HG03108 (cell line): ENCODE data around the gene ARL11.

ENCODE experiments used
- ATAC-seq: cut with Tn5 transposase; IDR thresholded peaks from one replicate; pipeline ENCODE4 v1.9.1; 2021; ENCODE audit warnings: moderate library complexity; ENCODE audit not compliant: unreplicated experiment

Gene ARL11

DNA sequence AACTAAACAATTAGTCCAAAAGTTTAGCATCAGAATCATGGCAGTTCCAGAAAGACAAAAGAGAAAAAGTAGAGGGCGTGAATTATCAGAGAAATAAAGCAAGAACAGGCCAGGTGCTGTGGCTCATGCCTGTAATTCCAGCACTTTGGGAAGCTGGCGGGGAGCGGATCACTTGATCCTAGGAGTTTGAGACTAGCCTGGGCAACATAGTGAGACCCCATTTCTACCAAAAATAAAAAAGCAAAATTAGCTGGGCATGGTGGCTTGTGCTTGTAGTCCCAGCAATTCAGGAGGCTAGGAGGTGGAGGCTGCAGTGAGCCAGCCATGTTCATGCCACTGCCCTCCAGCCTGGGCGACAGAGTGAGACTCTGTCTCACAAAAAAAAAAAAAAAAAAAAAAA, 18.4 kb downstream of the ARL11 start:
- no peak for ATAC-seq

GRCh38 chr13:49649244-49649962, 21.1 kb downstream of the ARL11 start:
- no peak for ATAC-seq

GRCh38 chr13:49649963-49650312, 21.6 kb downstream of the ARL11 start:
- no peak for ATAC-seq

- ATAC-seq: no peak
Observed at GRCh38 chr13:49651570-49652354, 23.5 kb downstream of the ARL11 start.

DNA sequence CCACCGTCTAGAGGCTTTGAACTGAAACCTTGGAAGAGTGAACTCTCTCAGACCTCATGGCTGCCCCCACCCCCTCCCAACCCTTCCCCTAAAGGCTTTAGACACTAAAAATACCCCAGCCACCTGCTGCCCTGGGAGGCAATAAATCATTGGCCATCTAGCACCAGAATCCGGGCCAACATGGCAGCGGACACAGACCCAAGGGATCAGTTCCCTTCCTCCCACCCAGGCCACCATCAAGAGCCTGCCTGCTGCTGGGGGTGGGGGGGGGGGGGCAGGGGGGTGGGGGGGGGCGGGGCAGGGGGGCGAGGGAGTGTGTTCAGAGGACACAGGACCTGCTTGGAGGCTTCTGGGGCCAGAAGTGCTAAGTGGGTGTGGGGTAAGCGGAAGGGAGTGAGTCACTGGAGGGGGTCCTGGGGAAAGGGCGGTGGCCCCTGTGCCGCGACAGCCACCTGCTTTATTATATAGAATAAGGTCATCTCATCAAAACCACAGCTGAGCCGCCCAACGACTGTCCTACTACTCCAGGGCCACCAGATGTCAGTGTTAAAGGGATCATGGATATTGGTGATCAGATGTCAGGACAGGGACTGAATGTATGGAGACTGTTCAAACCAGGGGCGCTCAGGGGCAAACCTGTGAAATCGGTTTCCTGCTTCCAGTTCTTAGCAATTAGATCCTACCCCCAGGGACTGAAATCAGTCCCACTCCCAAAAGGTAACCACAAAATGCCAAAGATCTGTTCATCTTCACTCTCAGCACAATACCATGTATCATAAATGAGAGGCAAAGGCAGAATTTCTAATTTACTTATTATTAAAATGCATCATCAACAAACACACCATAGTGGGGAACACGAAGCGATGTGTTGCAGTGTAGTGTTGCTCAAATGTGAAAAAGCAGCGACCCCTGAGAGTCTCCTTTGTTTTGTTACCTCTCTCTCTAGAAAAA, 24.3 kb downstream of the ARL11 start:
- no peak for ATAC-seq

DNA sequence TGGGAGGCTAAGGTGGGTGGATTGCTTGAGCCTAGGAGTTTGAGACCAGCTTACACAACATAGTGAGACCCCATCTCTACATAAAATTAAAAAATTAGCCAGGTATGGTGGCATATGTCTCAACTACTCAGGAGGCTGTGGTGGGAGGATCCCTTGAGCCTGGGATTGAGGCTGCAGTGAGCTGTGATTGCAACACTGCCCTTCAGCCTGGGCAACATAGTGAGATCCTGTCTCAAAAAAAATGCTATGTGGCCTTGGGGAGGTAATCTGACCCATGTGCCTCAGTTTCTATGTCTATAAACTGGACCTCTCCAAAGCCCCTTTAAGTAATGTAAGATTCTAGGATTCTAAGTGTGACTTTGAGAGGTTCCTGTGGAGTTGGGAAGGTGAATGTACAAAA, 25.2 kb downstream of the ARL11 start:
- no peak for ATAC-seq

- ATAC-seq: no peak
Observed at GRCh38 chr13:49654011-49654410, 25.7 kb downstream of the ARL11 start.

GRCh38 chr13:49655906-49656305, 27.6 kb downstream of the ARL11 start:
- no peak for ATAC-seq

GRCh38 chr13:49657241-49657641, 28.9 kb downstream of the ARL11 start:
- no peak for ATAC-seq

DNA sequence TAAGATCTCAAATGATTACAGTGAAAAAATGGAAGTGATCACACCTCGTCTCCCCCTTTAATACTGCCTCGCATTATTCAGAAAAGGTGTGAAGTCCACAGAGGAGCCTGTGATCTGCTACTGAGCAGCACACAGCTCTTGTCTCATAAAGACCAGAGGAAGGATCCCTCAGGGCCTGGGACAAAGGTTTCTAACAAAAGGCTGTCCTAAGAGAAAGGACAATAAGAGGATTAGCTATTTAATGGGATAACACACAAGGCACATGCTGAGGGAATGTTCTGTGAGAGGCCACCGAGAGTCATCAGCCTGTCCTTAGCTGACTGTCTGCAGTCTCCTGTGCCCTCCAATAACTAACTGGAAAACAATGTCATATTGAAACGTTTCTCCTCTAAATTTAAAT, 36.3 kb downstream of the ARL11 start:
- no peak for ATAC-seq

DNA sequence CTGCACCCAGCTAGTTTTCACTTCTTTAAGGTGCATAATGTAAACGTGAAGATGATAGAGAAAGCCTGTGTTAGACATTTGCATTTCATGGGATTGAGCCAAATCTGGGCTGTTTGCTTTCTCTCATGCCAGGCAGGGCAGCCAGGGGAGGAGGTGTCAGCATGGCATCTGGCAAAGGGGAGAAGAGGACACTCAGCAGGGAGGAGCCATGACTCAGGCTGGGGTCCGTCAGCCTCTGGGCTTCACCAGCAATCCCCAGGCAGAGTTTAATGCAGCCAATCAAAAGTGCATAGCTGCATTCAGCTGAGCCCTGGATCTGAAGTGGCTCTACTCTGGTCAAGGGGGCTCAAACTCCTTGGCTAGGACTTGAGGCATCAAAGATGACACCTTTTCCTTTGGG, 39.5 kb downstream of the ARL11 start:
- ATAC-seq: no peak

DNA sequence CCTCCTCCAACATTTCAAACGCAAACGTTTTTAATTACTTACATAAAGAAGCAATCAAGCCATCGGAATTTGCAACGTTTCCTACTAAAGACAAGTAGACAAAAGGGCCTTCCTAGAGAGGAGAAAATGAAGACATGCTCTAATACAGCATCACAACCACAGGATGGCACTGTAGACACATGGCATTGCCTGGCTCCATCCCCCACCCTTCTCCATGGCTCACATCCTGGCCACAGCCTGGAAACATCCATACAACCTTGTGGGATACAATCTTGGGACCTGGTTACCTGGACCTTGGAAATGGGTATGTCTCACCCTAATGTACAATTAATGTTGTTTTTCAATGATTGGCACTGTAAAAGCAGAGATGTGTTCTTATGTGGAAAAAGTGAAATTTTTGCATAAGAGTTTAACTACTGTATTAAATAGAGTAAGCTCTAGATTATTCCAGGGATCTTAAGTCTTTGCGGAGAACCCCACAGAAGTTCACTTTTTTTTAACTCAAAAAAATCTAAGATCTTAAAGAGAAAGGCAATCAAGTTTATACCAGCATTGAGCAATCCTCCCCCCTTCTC, 41.5 kb downstream of the ARL11 start:
- ATAC-seq: peak; percentile 63

DNA sequence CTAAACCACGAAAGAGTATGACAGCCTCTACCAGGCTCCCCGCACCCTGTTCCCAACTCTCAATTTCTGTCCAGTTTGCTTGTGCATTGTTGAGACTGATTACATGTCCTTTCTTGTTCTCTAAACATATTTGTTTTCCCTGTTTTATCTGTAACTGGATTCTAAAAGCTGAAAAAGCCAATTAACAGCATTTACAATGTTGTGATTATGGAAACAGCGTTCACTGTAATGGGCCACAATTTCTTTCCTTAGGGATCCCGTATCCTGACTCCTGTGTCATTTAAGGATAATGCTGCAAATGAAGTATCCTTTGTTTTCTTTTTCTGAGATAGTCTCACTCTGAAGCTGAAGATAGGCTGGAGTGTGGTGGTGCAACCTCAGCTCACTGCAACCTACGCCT, 42.5 kb downstream of the ARL11 start:
- ATAC-seq: no peak

GRCh38 chr13:49676581-49677298, 48.4 kb downstream of the ARL11 start:
- no peak for ATAC-seq

DNA sequence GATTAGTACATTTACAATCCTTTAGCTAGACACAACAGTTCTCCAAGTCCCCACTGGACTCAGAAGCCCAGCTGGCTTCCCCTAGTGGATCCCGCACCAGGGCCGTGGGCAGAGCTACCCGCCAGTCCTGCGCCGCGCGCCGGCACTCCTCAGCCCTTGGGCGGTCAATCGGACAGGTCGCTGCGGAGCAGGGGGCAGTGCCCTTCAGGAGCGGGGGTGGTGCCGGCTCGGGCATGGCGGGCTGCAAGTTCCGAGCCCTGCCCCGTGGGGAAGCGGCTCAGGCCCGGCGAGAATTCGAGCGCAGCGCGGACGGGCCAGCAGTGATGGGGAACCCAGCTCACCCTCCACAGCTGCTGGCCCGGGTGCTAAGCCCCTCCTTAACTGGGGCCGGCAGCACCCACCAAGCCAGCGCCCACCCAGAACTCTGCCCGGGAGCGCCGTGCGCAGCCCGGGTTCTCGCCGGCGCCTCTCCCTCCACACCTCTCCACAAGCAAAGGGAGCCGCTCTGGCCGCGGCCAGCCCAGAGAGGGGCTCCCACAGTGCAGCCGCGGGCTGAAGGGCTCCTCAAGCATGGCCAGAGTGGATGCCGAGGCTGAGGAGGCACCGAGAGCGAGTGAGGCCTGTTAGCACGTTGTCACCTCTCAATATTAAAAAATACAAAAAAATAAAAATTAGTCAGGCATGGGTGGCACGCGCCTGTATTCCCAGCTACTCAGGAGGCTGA, 50.0 kb downstream of the ARL11 start:
- ATAC-seq: no peak

- ATAC-seq: no peak
Observed at GRCh38 chr13:49679246-49679645, 50.9 kb downstream of the ARL11 start.

DNA sequence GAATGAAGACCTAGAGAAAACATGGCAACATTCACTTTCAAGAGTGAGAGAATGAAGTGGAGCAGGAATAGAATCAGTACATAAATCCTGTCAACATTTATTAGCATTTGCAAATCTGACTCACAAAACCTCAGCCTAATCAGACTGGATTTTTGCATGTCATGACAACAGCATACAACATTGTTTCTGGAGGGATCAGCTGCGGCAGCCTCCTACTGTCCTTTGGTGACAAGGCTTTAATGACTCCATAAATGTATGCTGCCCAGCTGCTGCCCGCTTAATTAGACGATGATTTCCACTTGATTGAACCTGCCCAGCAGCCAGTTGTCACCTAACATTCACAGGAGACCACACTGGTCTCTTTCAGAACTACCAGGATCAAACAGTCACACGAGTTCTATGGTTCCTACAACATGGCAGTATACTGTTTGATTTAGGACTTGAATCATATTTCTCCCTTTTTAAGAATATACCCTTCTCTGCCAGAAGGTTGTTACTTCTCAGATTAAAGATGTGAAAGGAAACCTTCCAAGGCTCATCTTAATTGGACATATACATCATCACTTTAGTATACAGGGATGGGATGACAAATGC, 53.6 kb downstream of the ARL11 start:
- no peak for ATAC-seq
